ENCODE data around the gene SLC1A2.

DNA sequence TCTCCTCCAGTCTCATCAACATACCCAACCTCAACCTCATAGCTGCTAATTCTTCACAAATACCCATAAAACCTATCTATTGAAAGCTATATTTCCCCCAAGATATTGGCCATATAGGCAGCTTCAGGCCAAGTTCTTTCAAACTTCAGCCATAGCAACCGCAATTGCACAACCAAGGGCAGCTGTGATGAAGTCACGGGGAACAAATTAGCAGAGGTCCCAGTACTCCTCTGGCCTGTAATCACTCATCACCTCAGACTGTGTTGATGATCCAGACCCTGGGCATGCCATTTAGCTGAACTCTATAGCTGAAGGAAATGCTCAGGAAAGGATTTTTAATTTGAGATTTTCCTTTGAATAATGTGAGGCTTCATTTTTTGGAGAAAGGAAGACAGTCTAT, 84.1 kb downstream of the SLC1A2 start:
- TF ChIP-seq EZH2 (IDR thresholded peaks at IDR 0.05; ENCODE audit: borderline replicate concordance, low read depth, low read length, poor library complexity, severe bottlenecking), result no peak
- TF ChIP-seq, protein P1, sequence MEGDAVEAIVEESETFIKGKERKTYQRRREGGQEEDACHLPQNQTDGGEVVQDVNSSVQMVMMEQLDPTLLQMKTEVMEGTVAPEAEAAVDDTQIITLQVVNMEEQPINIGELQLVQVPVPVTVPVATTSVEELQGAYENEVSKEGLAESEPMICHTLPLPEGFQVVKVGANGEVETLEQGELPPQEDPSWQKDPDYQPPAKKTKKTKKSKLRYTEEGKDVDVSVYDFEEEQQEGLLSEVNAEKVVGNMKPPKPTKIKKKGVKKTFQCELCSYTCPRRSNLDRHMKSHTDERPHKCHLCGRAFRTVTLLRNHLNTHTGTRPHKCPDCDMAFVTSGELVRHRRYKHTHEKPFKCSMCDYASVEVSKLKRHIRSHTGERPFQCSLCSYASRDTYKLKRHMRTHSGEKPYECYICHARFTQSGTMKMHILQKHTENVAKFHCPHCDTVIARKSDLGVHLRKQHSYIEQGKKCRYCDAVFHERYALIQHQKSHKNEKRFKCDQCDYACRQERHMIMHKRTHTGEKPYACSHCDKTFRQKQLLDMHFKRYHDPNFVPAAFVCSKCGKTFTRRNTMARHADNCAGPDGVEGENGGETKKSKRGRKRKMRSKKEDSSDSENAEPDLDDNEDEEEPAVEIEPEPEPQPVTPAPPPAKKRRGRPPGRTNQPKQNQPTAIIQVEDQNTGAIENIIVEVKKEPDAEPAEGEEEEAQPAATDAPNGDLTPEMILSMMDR (conservative IDR thresholded peaks at IDR 0.05; ENCODE audit: low read depth, low read length), result no peak
